ENCODE results near the gene ADAMTS19.

GRCh38 chr5:129652349-129653056 is 192.4 kb downstream of the ADAMTS19 start:
- TF ChIP-seq REST (IDR thresholded peaks at IDR 0.05; ENCODE audit: insufficient read depth in 1 of 2, low read depth in 2 of 2, low read length in 2 of 2) (no peak), SIN3A (IDR thresholded peaks at IDR 0.05; ENCODE audit: borderline replicate concordance, insufficient read depth, low read length) (no peak), TAF1 (IDR thresholded peaks at IDR 0.05; ENCODE audit: borderline replicate concordance, insufficient read depth, low read length) (no peak), POLR2AphosphoS5 (IDR thresholded peaks at IDR 0.05; ENCODE audit: low read depth, low read length) (no peak)
